Endothelial cell of umbilical vein (primary cell): ENCODE data around the gene FBXO4. TPM values are rescaled to one million over a fixed set of nuclear protein-coding genes. Genes with fewer than 3 reads are reported as not detected.

Experiments used
- BruUV-seq: library from RNA; stranded (reverse); fragments of 400-500 nt; replicated peaks from 2 replicates; lab custom pipeline; 2021; lab: Mats Ljungman, UMichigan
- CTCF ChIA-PET: fragments of 300-600, 350-600 bp; sonication (Branson Sonifier 250); formaldehyde crosslinking; loops from one replicate; lab custom pipeline; 2021; ENCODE audit warnings: antibody characterized with exemption, inconsistent platforms; lab: Charles Lee
- POLR2A ChIA-PET: fragments of 300-600, 350-600 bp; sonication (Branson Sonifier 250); formaldehyde crosslinking; loops from one replicate; lab custom pipeline; 2021; ENCODE audit warnings: antibody characterized with exemption, inconsistent platforms; lab: Charles Lee
- DNase-seq: peaks from one replicate; pipeline ENCODE4 v3.0.0-alpha.2; 2011; ENCODE audit warnings: low read depth, low spot score
- FAIRE-seq: peaks from 2 replicates; lab custom pipeline; 2011; peaks lifted over from hg19 to GRCh38; lab: Jason Lieb, UNC
- H2AFZ ChIP-seq: 2 replicates; pipeline ENCODE4 v1.6.0; 2012; ENCODE audit warnings: low read depth, low read length, control low read depth, inconsistent platforms
- H3K27ac ChIP-seq: 2 replicates; pipeline ENCODE4 v1.5.1; 2011; ENCODE audit warnings: low read depth, mild to moderate bottlenecking, control low read depth, low read length, moderate library complexity; ENCODE audit not compliant: insufficient read depth
- H3K27me3 ChIP-seq, 2 experiments: 2 replicates each; pipeline versions ENCODE4 v1.6.0 to v1.6.1; 2011; ENCODE audit warnings: low read length in 2 of 2, mixed read lengths in 1 of 2; ENCODE audit not compliant: control insufficient read depth in 2 of 2, insufficient read depth in 2 of 2
- H3K36me3 ChIP-seq, 2 experiments: 2 replicates in 1 of 2; 3 replicates in 1 of 2; pipeline ENCODE4 v1.5.1; 2011; ENCODE audit warnings: low read length in 2 of 2, mild to moderate bottlenecking in 1 of 2, moderate library complexity in 1 of 2; ENCODE audit not compliant: control insufficient read depth in 2 of 2, insufficient read depth in 2 of 2; ENCODE audit errors: extremely low read depth in 1 of 2
- H3K4me1 ChIP-seq: 3 replicates; pipeline ENCODE4 v1.5.1; 2011; ENCODE audit warnings: mild to moderate bottlenecking, low read length; ENCODE audit not compliant: control insufficient read depth, insufficient read depth; ENCODE audit errors: extremely low read depth
- H3K4me2 ChIP-seq: 2 replicates; pipeline ENCODE4 v1.6.1; 2011; ENCODE audit warnings: low read length, control low read depth, mixed read lengths; ENCODE audit not compliant: insufficient read depth
- H3K4me3 ChIP-seq, 3 experiments: fragments of 200-600 bp in 1 of 3; sonication (generic), shearing (Covaris generic) in 1 of 3; replicated peaks in 1 of 3; 2 replicates each; pipeline ENCODE4 v1.5.1; 2011 to 2016; ENCODE audit warnings: control low read depth in 3 of 3, low read length in 3 of 3, mild to moderate bottlenecking in 2 of 3, inconsistent platforms in 1 of 3, low read depth in 1 of 3, moderate library complexity in 1 of 3; ENCODE audit not compliant: insufficient read depth in 1 of 3
- H3K79me2 ChIP-seq: 2 replicates; pipeline ENCODE4 v1.6.0; 2012; ENCODE audit warnings: low read length, inconsistent platforms; ENCODE audit not compliant: control insufficient read depth, insufficient read depth
- H3K9ac ChIP-seq: replicated peaks from 2 replicates; pipeline ENCODE3; 2011; ENCODE audit warnings: low read length, control low read depth; ENCODE audit not compliant: insufficient read depth; ENCODE audit errors: extremely low read depth
- H3K9me1 ChIP-seq: replicated peaks from 3 replicates; pipeline ENCODE4 v1.6.0; 2011; ENCODE audit warnings: mild to moderate bottlenecking, low read length; ENCODE audit not compliant: control insufficient read depth, insufficient read depth; ENCODE audit errors: extremely low read depth
- H3K9me3 ChIP-seq: replicated peaks from 2 replicates; pipeline ENCODE4 v1.5.1; 2012; ENCODE audit warnings: low read length, inconsistent platforms; ENCODE audit not compliant: control insufficient read depth, insufficient read depth
- H4K20me1 ChIP-seq: replicated peaks from 2 replicates; pipeline ENCODE3; 2011; ENCODE audit warnings: mild to moderate bottlenecking, low read length; ENCODE audit not compliant: control insufficient read depth, insufficient read depth; ENCODE audit errors: extremely low read depth
- EZH2 ChIP-seq: IDR thresholded peaks from 2 replicates; pipeline ENCODE4 v1.6.1; 2012; ENCODE audit warnings: borderline replicate concordance, low read depth, mild to moderate bottlenecking, moderate library complexity, low read length, inconsistent platforms; ENCODE audit not compliant: severe bottlenecking
- GATA2 ChIP-seq: IDR thresholded peaks from 2 replicates; pipeline ENCODE4 v1.7.0; 2011; ENCODE audit warnings: low read depth, mild to moderate bottlenecking, moderate library complexity, mixed read lengths, low read length; ENCODE audit not compliant: insufficient read length, insufficient read depth
- JUN ChIP-seq: IDR thresholded peaks from 2 replicates; pipeline ENCODE4 v1.6.1; 2011; ENCODE audit warnings: borderline replicate concordance, low read depth; ENCODE audit not compliant: insufficient read length, insufficient read depth
- MAX ChIP-seq: IDR thresholded peaks from 2 replicates; pipeline ENCODE4 v1.6.1; 2011; ENCODE audit not compliant: insufficient read depth, insufficient read length
- POLR2A ChIP-seq: IDR thresholded peaks from 2 replicates; pipeline ENCODE4 v1.6.1; 2012; ENCODE audit warnings: low read depth, mild to moderate bottlenecking, control low read depth, low read length
- POLR2AphosphoS5 ChIP-seq: IDR thresholded peaks from 2 replicates; pipeline ENCODE4 v1.6.1; 2012; ENCODE audit warnings: low read depth, mild to moderate bottlenecking, control low read depth, low read length, moderate library complexity; ENCODE audit not compliant: insufficient read depth
- dilution Hi-C: fragments of 300-500 bp; cut with MboI; formaldehyde crosslinking; loops from one replicate; pipeline ENCODE4 v1.15.0; 2019; ENCODE audit warnings: low sequenced_read_pairs; ENCODE audit not compliant: extremely low pct_ligation_motif_present
- intact Hi-C: fragments of 100-400 bp; cut with micrococcal nuclease; formaldehyde crosslinking; loops from one replicate; pipeline ENCODE4 v1.10.0; 2022
- polyA plus RNA-seq, 4 experiments: library from polyadenylated mRNA; depleted of rRNA in 3 of 4; stranded (reverse) in 3 of 4; unstranded in 1 of 4; fragments of >200 nt; gene quantifications; 2 replicates each; pipeline versions ENCODE4 v1.2.1 to v1.2.3, GENCODE V29; 2011 to 2012; ENCODE audit warnings: missing spikeins in 1 of 4
- total RNA-seq: library from RNA; stranded (reverse); gene quantifications from 2 replicates; pipeline ENCODE4 v1.2.3, GENCODE V29; 2021

Gene FBXO4
- total and polyA plus RNA-seq, 2 donors (not counting 3 experiments of a cell fraction or from before 2014, with no cell fraction given), result 4.4 to 7.7 TPM

- CTCF ChIA-PET, result no interaction called here
- no peak overlapping the region for H3K4me2 ChIP-seq
- H3K27me3 ChIP-seq, result no peaks in the 10 kb centered on the region
- TF ChIP-seq JUN (no peak), MAX (no peak), GATA2 (no peak), EZH2 (no peak)
- H3K4me3 ChIP-seq, result no peak overlapping the region
- H3K4me1 ChIP-seq, result no peaks in the 10 kb centered on the region
- H3K27ac ChIP-seq, result no peak overlapping the region
- no peaks in the 10 kb centered on the region for H4K20me1 ChIP-seq
- H2AFZ ChIP-seq, result no peak overlapping the region
- no TSS peak for BruUV-seq
- no peaks in the 10 kb centered on the region for H3K9me3 ChIP-seq
- POLR2A ChIA-PET, result no interaction called here
- H3K9me1 ChIP-seq, result no peaks in the 10 kb centered on the region
- no peaks in the 10 kb centered on the region for H3K36me3 ChIP-seq
- FAIRE-seq (no peak), DNase-seq (no peak)
- dilution Hi-C loops, result no loop called here
- no peak overlapping the region for H3K9ac ChIP-seq
- intact Hi-C loops, result no loop called here
- no peaks in the 10 kb centered on the region for H3K79me2 ChIP-seq
These were observed 7.7 kb downstream of the FBXO4 start for GRCh38 chr5:41932770-41933169.

DNA sequence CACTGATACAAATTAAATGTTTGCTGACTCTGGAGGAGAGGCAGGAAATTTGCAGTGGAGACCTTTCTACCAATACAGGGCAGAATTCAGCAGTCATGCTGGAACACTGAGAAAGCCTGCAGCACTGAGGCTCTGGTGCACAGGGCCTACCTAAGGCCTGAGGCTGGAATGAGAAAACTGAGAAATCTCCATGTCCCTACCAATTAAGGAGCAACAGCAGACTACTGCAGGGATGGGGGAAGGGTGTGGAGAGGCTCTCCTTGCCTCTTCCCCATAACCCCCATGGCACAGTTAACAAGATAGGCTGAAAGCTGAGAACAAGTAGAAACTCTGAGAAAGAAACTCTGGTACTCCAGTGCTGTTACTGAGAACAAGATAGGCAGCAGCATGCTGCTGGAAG is 10.5 kb downstream of the FBXO4 start:
- no peaks in the 10 kb centered on the region for H3K4me1 ChIP-seq
- no peaks in the 10 kb centered on the region for H3K79me2 ChIP-seq
- H2AFZ ChIP-seq, result no peak overlapping the region
- dilution Hi-C loops, result no loop called here
- H3K9ac ChIP-seq, result no peak overlapping the region
- no peak for DNase-seq
- CTCF ChIA-PET, result interaction anchor here (1.0 to 1.4 kb wide), 2 partner anchors 9 to 23 kb away, joined by 3 to 4 read pairs; no protein-coding TSS in a partner anchor
- intact Hi-C loops, result no loop called here
- H4K20me1 ChIP-seq, result no peaks in the 10 kb centered on the region
- H3K36me3 ChIP-seq, result no peaks in the 10 kb centered on the region
- no peak overlapping the region for H3K4me2 ChIP-seq
- H3K27ac ChIP-seq, result no peak overlapping the region
- no TSS peak for BruUV-seq
- TF ChIP-seq EZH2, result no peak
- no peak for TF ChIP-seq GATA2
- no peak for TF ChIP-seq MAX
- no peak for TF ChIP-seq POLR2A
- TF ChIP-seq POLR2AphosphoS5, result no peak
- POLR2A ChIA-PET, result no interaction called here
- no peak for FAIRE-seq
- H3K9me3 ChIP-seq, result no peaks in the 10 kb centered on the region
- no peaks in the 10 kb centered on the region for H3K27me3 ChIP-seq
- H3K9me1 ChIP-seq, result no peaks in the 10 kb centered on the region
- no peak overlapping the region for H3K4me3 ChIP-seq
